GM19372 (cell line): ENCODE data around the gene GJB2.
A peak's percentile ranks its signal among the peaks of the same experiment; 100 is the strongest.

Source experiments
- ATAC-seq: cut with Tn5 transposase; IDR thresholded peaks from one replicate; pipeline ENCODE4 v1.9.1; 2021; ENCODE audit warnings: mild to moderate bottlenecking, low read depth, moderate library complexity; ENCODE audit not compliant: unreplicated experiment

The GJB2 gene

DNA sequence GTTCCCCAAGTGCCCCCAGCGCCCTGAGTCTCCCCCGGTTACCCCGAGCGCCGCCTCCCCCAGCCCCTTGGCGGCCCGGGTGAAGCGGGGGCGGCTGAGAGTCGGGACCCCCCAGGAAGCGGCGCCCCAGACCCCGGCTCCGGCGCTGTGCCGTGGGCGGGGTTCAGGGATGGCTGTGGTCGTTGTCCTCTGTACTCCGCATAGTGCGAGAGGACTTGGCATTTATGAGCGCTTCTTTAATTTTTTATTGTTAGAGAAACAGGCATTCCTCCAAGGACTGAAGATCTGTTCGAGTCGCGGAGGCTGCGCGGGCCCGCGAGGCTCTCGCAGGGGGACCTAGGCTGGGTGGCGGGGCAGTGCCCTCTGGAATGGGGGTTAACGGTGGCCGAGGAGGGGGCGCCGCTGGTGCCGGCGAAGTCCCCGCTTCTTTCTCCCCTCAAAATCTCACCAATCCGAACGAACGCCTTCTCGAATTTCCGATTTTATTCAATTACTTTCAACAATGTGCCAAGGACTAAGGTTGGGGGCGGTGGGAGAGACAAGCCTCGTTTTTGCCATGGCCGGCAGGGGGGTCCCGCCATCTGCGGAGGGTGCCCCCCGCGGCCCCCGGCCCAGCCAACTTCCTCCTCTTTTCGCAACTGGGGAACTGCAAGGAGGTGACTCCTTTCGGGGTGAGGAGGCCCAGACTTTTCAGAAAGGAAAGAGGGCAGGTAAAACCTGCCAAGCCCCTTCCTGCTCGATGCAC is 596 bp upstream of the GJB2 start:
- no peak for ATAC-seq

GRCh38 chr13:20192158-20192835 is 441 bp downstream of the GJB2 start:
- ATAC-seq: no peak

DNA sequence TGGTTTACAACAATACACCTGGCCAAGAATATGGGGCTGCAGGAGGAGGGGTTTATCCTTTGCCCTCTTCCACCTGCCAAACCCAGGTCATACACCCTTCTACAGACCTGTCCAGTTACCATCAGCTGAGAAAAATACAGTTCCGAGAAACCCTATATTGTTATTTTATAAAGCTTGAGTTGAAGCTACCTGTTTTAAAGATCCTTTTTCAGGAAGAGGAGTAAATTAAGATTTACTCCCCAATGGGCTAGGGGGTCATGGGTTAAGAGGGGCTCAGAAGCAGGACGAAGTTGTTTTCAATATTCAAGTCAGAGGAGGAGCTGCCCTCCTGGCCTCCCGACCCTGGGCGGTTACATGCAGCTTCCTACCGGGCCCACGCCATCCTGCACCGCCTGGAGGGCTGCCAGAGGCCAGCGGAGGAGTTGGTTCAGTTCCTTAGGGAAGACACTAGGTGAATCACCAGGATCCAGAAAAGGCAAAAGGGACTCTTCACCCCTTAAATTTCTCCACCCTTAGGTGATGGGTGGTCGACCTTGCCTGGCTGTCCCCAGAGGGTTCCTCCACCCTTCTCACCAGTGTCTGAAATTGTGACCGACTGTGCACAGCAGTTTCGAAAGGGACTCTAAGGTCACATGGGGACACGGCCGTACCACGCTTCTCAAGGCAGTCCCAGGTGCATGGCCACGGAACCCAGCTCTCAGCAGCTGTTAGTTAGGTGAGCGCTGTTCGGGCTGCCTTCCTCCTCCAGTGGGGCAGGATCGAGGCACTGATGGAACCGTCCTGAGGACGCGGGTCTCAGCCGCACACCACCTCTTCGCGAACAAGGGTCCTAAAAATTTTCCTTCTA is 1.2 kb downstream of the GJB2 start:
- ATAC-seq: no peak

GRCh38 chr13:20190481-20191310 is 2.0 kb downstream of the GJB2 start:
- ATAC-seq: no peak

- ATAC-seq: no peak
These were observed 2.7 kb downstream of the GJB2 start for GRCh38 chr13:20190076-20190475.

GRCh38 chr13:20188667-20189553 is 3.8 kb downstream of the GJB2 start:
- no peak for ATAC-seq

- ATAC-seq: no peak
These were observed 6.0 kb downstream of the GJB2 start for GRCh38 chr13:20186771-20187170.

DNA sequence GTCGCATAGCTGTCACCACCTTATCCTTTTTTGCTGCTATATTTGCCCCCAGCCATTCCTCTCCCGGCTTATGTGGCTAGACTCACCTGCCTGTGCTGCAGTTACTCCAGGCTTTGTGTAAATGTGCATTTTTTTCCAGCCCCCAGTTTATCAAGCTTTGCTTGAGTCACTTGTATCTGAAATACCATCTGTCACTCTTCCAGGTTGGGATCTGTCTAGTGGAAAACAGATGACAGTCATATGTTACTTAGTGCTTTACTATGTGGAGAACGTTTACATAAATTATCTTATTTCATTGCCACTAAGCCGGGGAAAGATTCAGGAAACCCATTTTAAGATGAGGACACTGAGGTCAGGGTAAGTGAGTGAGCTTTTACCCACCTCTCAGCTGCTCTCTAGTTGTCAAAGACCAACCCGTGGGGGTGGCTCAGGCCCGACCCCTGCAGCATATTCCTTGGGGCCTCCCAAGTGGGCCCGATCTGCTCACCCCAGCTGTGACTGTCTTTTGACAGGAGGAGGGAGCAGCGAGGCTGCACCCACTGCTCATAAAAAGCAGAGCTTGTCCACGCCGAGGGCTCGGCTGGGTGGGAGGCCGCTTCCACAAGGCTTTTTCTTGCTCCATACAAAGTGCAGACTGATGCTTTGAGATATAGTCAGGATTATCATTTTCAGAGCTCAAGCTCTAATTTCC is 7.2 kb downstream of the GJB2 start:
- ATAC-seq: no peak

- ATAC-seq: no peak
These were observed 10.4 kb downstream of the GJB2 start for GRCh38 chr13:20182231-20182846.

GRCh38 chr13:20181188-20181587 is 11.6 kb downstream of the GJB2 start:
- ATAC-seq: no peak

GRCh38 chr13:20178156-20178555 is 14.6 kb downstream of the GJB2 start:
- ATAC-seq: no peak

GRCh38 chr13:20177049-20177831 is 15.5 kb downstream of the GJB2 start:
- no peak for ATAC-seq

- no peak for ATAC-seq
These were observed 16.7 kb downstream of the GJB2 start for GRCh38 chr13:20175907-20176652.

GRCh38 chr13:20175406-20175794 is 17.3 kb downstream of the GJB2 start:
- no peak for ATAC-seq

GRCh38 chr13:20174656-20175405 is 17.9 kb downstream of the GJB2 start:
- peak; percentile 82 for ATAC-seq

- ATAC-seq: no peak
These were observed 19.5 kb downstream of the GJB2 start for GRCh38 chr13:20173116-20173746.
